ENCODE measurements around the gene CASP2. TPM values are rescaled to one million over a fixed set of nuclear protein-coding genes. Genes with fewer than 3 reads are reported as not detected.

Gene CASP2
- total and polyA plus RNA-seq, 10 of the 15 experiments (the other 5 are each of a cell fraction or from before 2014, with no cell fraction given): 12.1 to 60.4 (median 26.2) TPM

DNA sequence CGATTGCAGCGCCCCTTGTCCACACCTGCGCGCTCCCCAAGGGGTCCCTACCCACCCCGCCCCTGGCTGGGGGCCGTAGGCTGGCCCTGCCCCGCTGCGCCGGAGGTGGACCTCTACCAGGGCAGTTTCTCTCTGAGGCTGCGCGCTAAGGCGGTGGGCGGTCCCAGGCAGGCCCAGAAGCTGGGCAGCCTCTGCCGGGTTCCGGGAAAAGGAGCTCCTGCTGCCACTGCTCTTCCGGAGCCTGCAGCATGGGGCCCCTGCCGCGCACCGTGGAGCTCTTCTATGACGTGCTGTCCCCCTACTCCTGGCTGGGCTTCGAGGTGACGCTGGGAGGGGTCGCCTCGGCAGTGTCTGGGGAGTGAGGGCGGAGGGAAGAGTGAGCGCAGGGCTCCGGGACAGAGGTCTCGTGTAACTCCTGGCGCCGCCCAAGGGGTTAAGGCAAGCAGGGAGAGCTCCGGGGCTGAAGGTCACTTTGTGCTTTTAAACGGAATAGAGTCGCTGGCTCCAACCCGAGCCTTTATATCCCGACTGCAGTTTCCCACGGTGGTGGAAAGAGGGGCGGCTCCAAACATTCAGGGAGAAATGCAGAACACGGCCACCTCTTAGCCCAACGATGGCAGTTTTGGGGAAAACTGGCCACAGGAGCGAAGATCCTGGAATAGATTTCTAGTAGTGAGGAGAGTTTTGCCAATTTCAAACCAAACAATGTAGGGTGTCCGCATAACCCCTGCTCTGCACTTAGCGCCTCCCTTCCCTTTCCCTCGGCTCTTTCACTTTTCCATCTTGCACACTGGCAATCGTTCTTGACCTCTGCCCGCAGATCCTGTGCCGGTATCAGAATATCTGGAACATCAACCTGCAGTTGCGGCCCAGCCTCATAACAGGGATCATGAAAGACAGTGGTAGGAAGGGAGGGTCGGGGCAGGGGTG, 24.6 kb upstream of the CASP2 start, which contains the start of gene GSTK1 (continued):
- TF ChIP-seq TCF3 (IDR thresholded peaks at IDR 0.05; ENCODE audit: borderline replicate concordance, insufficient read depth, low read depth, low read length) (0 out of 2 replicates have a peak, but pooled peaks have one; percentile 38), POLR2AphosphoS5 (IDR thresholded peaks at IDR 0.05; ENCODE audit: low read length) (peak; percentile 85), SMAD5 (IDR thresholded peaks at IDR 0.05; ENCODE audit: low read depth) (0 out of 2 replicates have a peak, but pooled peaks have one; percentile 80), KAT2A (conservative IDR thresholded peaks at IDR 0.05; ENCODE audit: control insufficient read depth, low read depth, low read length) (no peak), ESRRA (IDR thresholded peaks at IDR 0.05; ENCODE audit: low read length) (no peak), ZBED1 (IDR thresholded peaks at IDR 0.05; ENCODE audit: borderline replicate concordance) (no peak), RAD21 (IDR thresholded peaks at IDR 0.05; ENCODE audit: insufficient read depth, low read depth, low read length) (no peak), SIX5 (IDR thresholded peaks at IDR 0.05; ENCODE audit: low read depth, low read length, severe bottlenecking) (no peak), PAX8 (IDR thresholded peaks at IDR 0.05) (no peak), SUZ12 (IDR thresholded peaks at IDR 0.05; ENCODE audit: unreplicated experiment) (no peak), ZNF207 (IDR thresholded peaks at IDR 0.05; ENCODE audit: borderline replicate concordance) (no peak), CREM (IDR thresholded peaks at IDR 0.05; ENCODE audit: low read depth) (0 out of 2 replicates have a peak, but pooled peaks have one; percentile 35), EED (IDR thresholded peaks at IDR 0.05; ENCODE audit: low read depth) (peak; percentile 60; the same call in 1 of the 2 replicates), KLF5 (IDR thresholded peaks at IDR 0.05; ENCODE audit: partially characterized antibody) (no peak), SPI1 (IDR thresholded peaks at IDR 0.05; ENCODE audit: borderline replicate concordance, insufficient read depth, low read depth, low read length) (no peak), RELA (IDR thresholded peaks at IDR 0.05; ENCODE audit: borderline replicate concordance, partially characterized antibody) (no peak), KDM1A (IDR thresholded peaks at IDR 0.05; ENCODE audit: borderline replicate concordance) (no peak), MEF2A (IDR thresholded peaks at IDR 0.05; ENCODE audit: insufficient read depth, low read depth, low read length) (no peak), DPF2 (IDR thresholded peaks at IDR 0.05) (no peak)
- TF ChIP-seq, protein P1, sequence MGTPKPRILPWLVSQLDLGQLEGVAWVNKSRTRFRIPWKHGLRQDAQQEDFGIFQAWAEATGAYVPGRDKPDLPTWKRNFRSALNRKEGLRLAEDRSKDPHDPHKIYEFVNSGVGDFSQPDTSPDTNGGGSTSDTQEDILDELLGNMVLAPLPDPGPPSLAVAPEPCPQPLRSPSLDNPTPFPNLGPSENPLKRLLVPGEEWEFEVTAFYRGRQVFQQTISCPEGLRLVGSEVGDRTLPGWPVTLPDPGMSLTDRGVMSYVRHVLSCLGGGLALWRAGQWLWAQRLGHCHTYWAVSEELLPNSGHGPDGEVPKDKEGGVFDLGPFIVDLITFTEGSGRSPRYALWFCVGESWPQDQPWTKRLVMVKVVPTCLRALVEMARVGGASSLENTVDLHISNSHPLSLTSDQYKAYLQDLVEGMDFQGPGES (IDR thresholded peaks at IDR 0.05): 0 out of 2 replicates have a peak, but pooled peaks have one; percentile 5
- TF ChIP-seq, protein P2, sequence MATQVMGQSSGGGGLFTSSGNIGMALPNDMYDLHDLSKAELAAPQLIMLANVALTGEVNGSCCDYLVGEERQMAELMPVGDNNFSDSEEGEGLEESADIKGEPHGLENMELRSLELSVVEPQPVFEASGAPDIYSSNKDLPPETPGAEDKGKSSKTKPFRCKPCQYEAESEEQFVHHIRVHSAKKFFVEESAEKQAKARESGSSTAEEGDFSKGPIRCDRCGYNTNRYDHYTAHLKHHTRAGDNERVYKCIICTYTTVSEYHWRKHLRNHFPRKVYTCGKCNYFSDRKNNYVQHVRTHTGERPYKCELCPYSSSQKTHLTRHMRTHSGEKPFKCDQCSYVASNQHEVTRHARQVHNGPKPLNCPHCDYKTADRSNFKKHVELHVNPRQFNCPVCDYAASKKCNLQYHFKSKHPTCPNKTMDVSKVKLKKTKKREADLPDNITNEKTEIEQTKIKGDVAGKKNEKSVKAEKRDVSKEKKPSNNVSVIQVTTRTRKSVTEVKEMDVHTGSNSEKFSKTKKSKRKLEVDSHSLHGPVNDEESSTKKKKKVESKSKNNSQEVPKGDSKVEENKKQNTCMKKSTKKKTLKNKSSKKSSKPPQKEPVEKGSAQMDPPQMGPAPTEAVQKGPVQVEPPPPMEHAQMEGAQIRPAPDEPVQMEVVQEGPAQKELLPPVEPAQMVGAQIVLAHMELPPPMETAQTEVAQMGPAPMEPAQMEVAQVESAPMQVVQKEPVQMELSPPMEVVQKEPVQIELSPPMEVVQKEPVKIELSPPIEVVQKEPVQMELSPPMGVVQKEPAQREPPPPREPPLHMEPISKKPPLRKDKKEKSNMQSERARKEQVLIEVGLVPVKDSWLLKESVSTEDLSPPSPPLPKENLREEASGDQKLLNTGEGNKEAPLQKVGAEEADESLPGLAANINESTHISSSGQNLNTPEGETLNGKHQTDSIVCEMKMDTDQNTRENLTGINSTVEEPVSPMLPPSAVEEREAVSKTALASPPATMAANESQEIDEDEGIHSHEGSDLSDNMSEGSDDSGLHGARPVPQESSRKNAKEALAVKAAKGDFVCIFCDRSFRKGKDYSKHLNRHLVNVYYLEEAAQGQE (IDR thresholded peaks at IDR 0.05; ENCODE audit: low read depth, low read length): no peak
- TF ChIP-seq, protein P3, sequence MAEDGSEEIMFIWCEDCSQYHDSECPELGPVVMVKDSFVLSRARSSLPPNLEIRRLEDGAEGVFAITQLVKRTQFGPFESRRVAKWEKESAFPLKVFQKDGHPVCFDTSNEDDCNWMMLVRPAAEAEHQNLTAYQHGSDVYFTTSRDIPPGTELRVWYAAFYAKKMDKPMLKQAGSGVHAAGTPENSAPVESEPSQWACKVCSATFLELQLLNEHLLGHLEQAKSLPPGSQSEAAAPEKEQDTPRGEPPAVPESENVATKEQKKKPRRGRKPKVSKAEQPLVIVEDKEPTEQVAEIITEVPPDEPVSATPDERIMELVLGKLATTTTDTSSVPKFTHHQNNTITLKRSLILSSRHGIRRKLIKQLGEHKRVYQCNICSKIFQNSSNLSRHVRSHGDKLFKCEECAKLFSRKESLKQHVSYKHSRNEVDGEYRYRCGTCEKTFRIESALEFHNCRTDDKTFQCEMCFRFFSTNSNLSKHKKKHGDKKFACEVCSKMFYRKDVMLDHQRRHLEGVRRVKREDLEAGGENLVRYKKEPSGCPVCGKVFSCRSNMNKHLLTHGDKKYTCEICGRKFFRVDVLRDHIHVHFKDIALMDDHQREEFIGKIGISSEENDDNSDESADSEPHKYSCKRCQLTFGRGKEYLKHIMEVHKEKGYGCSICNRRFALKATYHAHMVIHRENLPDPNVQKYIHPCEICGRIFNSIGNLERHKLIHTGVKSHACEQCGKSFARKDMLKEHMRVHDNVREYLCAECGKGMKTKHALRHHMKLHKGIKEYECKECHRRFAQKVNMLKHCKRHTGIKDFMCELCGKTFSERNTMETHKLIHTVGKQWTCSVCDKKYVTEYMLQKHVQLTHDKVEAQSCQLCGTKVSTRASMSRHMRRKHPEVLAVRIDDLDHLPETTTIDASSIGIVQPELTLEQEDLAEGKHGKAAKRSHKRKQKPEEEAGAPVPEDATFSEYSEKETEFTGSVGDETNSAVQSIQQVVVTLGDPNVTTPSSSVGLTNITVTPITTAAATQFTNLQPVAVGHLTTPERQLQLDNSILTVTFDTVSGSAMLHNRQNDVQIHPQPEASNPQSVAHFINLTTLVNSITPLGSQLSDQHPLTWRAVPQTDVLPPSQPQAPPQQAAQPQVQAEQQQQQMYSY (CRISPR knock-in tag; IDR thresholded peaks at IDR 0.05): no peak
